ENCODE data around the gene FAT4.
A peak's percentile ranks its signal among the peaks of the same experiment; 100 is the strongest.

The FAT4 gene

DNA sequence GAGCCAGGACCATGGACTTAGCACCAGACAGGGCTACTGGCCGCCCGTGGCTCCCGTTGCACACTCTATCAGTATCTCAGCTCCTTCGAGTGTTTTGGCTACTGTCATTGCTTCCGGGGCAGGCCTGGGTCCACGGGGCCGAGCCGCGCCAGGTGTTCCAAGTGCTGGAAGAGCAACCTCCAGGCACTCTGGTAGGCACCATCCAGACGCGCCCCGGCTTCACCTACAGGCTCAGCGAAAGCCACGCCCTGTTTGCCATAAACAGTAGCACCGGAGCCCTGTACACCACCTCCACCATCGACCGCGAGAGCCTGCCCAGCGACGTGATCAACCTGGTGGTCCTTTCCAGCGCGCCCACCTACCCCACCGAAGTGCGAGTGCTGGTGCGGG lies 1.6 kb downstream of the FAT4 start:
- peak; percentile 48 for DNase-seq (ENCODE audit: low read depth, low spot score)

DNA sequence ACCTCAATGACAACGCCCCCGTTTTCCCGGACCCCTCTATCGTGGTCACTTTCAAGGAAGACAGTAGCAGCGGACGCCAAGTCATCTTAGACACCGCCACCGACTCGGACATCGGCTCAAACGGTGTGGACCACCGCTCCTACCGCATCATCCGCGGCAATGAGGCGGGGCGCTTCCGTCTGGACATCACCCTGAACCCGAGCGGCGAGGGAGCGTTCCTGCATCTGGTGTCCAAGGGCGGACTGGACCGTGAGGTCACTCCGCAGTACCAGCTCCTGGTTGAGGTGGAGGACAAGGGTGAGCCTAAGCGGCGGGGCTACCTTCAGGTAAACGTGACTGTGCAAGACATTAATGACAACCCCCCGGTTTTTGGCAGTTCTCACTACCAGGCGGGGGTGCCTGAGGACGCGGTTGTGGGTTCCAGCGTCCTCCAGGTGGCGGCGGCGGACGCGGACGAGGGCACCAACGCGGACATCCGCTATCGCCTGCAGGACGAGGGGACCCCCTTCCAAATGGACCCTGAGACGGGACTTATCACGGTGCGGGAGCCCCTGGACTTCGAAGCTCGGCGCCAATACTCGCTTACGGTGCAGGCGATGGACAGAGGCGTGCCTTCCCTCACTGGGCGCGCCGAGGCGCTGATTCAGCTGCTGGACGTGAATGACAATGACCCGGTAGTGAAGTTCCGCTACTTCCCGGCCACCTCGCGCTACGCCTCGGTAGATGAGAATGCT lies 2.2 kb downstream of the FAT4 start:
- peak; percentile 65 for DNase-seq (ENCODE audit: low read depth, low spot score)

DNA sequence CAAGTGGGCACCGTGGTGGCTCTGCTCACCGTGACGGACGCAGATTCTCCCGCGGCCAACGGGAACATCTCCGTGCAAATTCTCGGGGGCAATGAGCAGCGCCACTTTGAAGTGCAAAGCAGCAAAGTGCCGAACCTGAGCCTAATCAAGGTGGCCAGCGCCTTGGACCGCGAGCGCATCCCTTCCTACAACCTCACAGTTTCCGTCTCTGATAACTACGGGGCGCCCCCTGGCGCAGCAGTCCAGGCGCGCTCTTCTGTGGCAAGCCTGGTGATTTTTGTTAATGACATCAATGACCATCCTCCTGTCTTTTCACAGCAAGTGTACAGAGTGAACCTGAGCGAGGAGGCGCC lies 2.7 kb downstream of the FAT4 start:
- DNase-seq (ENCODE audit: low read depth, low spot score) = peak; percentile 78

DNA sequence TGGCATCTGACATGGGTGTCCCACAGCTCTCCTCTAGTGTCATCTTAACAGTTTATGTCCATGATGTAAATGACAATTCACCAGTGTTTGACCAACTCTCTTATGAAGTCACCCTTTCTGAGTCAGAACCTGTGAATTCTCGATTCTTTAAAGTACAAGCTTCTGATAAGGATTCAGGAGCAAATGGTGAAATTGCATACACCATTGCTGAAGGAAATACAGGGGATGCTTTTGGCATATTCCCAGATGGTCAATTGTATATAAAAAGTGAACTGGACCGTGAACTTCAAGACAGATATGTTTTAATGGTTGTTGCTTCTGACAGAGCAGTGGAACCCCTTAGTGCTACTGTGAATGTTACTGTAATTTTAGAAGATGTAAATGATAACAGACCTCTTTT lies 4.6 kb downstream of the FAT4 start:
- DNase-seq (ENCODE audit: low read depth, low spot score) = no peak

DNA sequence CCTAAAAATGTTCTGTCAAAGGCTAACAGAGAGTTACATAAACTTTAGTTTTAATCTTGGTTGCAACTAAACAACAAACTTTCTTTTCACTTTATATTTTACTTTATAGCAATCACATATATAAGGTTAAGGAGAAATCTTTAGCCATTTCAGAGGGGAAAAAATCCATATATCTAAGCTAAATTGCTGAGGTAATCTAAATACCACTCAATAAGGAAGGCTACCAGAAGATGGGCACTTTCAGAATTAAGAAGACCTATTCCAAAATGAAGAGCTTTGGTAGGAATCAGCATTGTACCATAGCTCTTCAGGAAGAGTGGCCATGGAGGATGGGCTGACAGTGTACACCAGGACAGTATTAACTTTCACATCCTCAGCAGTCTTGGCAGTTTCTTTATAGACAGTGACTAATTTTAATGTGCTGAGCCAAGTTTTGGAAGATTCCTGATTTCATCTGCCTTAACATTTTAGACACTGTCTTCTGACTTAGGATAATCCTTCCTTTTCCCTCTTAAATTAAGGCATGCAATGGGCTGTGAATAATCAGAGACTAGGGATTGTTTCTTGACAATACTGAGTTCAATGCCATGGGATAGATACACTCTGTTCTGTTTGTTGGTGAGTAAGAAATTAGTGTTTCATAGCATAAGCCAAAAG lies 7.1 kb downstream of the FAT4 start:
- no peak for DNase-seq (ENCODE audit: low read depth, low spot score)

DNA sequence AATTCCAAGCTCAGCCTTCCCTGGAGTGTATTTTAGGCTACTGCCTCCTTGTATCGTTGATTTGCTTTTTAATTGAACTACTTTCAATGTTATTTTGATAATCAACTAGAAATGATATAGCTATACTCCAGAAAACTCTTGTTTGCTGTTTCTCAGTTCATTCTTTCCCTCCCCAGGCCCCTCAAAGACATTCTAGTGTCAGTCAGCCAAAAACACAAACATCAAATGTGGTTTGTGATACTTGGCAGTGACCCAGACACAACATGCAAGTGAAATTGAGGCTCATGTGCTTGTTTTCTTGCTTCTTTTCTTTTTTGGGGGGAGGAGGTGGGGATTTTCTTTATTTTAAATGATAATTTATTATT lies 7.6 kb downstream of the FAT4 start:
- no peak for DNase-seq (ENCODE audit: low read depth, low spot score)

DNA sequence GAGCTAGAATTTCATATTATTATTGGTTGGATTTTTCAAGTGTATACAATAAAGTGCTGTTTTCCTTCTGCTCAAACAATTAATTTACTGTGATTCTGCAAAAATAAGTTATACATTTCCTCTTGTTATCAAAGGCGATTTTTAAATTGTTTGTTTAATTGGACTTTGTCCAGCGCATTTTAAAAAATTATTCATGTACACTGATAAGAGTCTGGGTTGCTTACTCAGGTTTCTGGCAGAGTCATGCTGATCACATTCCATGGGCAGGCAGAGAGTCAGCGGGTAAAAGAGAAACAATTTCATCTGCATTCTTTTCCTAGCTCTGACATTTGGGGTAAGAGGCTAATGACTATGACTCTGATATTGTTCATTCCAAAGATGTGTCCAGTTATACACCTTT lies 8.9 kb downstream of the FAT4 start:
- DNase-seq (ENCODE audit: low read depth, low spot score) = no peak

DNA sequence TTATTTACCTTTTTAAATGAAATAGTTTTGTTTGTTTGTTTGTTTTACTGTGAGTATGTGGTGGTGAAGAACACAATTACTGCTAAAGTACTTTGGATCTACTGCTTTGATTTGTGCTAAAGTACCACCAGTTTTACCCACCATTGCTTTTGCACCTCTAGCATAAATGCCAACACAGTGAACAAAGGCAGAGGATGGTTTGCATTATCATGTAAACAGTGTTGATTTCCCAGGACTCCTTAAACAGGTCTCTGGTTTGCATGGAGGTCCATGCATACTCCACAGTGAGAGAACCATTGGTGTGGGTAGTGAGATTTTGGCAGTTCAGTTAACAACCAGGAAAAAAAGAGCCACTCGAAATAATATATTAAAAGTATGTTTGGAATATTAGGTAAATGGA lies 11.0 kb downstream of the FAT4 start:
- no peak for DNase-seq (ENCODE audit: low read depth, low spot score)

DNA sequence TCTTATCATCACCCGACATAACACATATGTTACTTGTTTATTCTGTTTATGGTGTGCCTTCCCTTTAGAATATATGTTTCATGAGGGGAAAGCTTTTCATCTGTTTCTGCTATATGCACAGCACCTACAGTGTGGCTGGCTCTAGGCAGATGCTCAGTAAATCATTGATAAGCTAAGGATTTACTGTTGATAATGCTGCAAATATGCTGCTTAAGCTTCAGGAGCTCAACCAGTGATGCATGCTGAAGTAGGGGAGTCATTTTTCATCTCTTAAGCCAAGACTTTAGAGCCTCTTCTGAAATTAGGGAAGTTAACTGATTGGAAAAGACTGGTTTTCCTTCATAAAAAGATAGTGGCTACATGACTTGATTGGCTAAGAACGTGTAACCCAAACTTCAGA lies 16.4 kb downstream of the FAT4 start:
- DNase-seq (ENCODE audit: low read depth, low spot score) = no peak

DNA sequence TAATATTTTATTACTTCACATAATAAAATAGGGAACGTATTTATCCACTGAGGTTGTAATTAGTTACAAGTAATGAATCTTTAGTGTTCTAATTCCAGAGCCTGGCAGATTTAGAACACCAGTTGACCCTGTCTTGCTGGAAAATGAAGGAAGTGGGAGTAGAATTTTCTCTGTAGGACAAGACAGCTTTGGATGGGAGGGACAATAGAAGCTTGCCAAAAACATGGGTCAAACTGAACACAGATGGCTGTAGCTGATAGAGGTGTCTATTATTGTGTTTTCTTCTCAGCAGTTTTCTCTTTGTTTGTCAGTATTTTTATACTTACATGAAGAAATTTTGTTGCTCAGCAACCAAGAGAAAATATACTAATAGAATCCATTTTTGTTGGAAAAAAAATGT lies 20.2 kb downstream of the FAT4 start:
- DNase-seq (ENCODE audit: low read depth, low spot score) = no peak

DNA sequence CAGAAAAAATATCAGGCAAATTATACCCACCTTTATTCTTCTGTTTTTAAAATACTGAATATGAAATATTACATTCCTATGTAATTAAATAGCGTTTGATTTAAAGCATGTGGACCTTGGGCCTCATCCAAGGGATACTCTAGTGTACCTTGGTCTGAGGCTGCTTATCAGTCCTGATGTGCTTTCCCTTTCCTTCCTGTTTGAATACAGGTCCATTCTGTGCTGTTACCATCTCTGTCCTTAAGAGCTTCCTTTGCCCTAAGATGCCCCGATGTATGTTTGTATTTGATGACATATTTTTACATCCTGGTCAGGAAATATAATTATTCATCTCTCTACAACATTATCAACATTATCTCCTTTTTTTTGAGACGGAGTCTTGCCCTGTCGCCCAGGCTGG lies 24.1 kb downstream of the FAT4 start:
- DNase-seq (ENCODE audit: low read depth, low spot score) = no peak

DNA sequence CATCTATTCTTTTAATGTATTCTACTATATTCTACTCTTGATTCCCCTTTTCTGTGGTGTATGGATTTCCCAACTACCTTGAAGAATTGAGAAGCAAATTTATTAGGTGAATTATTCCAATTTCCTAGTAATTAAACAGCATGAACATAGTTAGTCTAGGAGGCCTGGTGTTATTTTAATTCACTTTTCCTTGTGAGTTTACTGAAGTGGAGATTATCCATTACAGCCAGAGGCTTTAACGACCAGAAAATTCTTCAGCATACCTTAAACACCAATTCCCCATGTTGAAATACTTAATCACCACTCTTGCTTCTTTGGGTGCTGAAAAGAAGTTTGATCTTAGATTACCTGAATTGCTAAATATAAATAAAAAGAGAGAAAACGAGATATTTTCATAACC lies 29.4 kb downstream of the FAT4 start:
- DNase-seq (ENCODE audit: low read depth, low spot score) = no peak

DNA sequence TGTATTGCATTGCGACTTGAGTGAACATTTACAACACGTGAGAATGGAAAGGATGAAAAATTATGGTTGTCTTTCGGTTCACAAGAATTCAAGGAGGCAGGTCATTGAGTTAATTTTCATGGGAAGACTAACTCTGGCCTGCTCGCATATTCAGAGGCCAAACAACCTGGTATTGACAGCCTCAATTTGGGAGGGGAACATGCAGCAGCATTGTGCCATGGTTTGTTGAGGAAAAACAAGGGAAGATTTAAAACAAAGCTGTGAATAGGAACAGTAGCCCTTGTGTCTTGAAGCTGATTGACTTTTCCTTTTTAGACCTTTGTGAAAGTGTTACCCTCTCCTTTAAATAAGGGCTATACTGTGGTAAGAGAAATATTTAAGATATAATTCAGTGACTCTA lies 31.9 kb downstream of the FAT4 start:
- DNase-seq (ENCODE audit: low read depth, low spot score) = no peak

DNA sequence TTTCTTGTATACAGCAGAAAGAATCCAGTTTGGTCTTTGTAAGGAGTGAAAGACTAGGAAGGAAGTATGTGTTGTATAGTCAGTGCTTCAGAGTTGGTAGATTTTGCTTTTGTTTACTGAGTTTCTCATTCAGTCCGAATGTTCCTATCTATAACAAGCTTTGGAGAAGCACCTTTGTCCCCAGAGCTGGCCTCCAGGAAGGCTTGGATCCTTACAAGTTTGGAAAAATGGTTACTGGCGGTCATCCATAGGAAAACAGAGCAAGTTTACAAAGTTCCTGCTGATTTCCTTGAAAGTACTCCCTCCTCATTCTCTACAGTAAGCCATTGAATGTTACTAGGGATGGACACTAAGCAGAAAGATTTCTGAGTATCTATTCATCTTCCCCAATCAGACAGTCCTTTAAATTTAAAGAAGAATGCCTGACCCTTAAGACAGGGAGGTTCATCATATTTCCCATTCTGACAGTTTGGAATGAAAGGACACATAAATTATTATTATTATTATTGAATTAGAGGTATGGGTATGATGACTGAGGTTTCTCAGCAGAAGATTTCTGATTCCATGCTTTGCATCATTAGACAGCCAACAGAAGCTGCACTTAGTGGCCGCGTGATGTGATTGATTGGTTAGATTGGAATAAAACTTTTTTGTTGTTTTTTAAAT lies 35.8 kb downstream of the FAT4 start:
- no peak for DNase-seq (ENCODE audit: low read depth, low spot score)

DNA sequence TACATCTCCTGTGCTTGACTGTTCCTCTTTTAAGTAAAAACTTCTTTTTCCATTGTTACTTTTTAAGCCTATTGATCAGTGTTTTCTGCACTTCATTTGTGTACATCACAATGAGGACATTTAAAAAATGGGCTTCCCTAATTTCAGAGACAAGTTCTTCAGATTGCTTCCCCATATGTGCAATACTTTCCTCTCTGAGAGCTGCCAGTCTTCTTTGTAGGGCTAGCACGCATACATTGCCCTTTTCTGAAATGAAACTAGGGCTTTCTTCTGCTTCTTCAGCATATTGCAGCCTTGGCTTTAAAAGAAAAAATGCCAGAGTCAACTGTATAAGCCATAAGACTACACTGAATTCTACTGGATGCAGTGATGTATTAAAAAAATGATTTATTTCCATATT lies 37.8 kb downstream of the FAT4 start:
- no peak for DNase-seq (ENCODE audit: low read depth, low spot score)

DNA sequence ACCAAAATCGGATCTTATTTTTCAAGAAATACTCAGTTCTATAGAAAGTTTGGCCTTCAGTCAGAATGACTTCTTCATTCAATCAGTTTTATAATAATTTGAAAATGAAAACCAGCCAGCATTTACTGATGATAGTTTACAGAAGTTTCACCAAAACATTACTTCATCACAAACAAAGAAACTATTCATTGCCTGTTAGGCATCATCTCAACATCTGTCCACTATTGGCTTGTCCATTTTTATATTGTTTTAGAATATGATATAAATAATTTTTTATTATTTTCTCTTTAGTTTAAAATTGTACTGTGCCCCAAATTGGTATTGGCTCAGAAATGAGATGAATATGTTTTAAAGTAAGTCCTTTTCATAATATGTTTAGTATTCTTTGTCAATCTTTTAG lies 38.4 kb downstream of the FAT4 start:
- no peak for DNase-seq (ENCODE audit: low read depth, low spot score)

DNA sequence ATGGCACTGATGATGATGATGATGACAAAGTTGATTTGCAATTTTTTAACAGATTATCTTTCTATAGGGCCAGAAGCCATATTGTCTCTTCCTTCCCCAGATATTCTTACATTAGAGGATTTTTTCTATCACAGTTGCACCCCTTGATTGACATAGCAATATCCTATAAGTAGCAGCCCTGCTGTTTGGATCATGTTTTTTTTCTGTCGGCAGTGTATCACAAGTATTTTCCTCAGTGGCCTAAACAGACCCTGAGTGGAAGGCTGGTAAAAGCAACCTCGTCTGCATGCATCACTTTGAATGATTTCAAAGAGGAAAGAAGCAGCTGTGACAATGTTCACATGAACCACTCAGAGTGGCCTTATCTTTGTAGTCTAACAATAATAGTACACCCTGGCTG lies 41.0 kb downstream of the FAT4 start:
- no peak for DNase-seq (ENCODE audit: low read depth, low spot score)

DNA sequence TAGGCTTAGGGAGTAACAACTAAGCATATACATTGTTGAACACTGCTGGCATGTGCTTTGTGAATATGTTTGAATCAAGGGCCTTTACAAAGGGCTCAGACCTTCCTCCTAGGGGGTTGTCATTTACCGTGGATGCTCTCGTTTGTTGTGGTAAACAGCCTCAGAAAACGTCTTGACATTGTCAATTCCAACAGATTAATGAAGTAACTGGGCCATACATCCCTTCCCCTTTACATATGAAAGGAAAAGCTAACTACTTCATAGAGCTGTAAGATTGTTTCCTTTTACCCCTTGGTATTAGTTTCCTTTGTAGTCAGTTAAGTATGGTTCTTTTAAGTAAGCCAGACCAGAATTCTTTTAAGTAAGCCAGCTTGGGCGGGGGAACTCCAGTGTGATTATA lies 42.9 kb downstream of the FAT4 start:
- DNase-seq (ENCODE audit: low read depth, low spot score) = peak; percentile 70

DNA sequence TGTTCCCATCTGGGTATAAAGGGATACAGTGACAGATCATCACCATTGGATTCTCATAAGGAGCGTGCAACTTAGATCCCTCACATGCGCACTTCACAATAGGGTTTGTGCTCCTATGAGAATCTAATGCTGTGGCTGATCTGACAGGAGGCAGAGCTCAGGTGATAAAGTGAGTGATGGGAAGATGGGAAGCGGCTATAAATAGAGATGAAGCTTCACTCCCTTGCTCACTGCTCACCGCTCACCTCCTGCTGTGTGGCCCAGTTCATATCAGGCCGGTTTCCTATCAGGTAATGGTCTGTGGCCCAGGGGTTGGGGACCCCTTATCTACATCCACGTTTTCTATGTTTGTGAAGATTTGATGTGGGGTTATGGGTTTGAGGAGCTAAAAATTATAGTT lies 43.7 kb downstream of the FAT4 start:
- DNase-seq (ENCODE audit: low read depth, low spot score) = peak; percentile 22

DNA sequence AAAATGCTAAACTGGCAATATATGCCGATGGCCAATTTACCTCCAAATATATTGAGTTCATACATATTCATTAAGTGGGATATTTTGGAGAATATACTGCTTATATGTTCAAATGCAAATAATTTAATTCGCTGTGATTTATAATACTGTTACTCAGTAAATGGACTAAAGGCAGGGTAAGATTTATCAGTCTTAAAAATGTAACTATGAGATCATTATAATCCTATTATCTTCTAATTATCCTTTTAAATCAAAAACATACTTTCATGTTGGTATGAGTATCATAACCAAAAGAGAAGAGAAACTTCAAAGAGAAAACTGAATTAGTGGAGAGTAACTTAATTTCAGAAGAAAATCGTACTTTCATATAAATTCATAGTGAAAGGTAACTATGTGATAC lies 44.6 kb downstream of the FAT4 start:
- no peak for DNase-seq (ENCODE audit: low read depth, low spot score)

DNA sequence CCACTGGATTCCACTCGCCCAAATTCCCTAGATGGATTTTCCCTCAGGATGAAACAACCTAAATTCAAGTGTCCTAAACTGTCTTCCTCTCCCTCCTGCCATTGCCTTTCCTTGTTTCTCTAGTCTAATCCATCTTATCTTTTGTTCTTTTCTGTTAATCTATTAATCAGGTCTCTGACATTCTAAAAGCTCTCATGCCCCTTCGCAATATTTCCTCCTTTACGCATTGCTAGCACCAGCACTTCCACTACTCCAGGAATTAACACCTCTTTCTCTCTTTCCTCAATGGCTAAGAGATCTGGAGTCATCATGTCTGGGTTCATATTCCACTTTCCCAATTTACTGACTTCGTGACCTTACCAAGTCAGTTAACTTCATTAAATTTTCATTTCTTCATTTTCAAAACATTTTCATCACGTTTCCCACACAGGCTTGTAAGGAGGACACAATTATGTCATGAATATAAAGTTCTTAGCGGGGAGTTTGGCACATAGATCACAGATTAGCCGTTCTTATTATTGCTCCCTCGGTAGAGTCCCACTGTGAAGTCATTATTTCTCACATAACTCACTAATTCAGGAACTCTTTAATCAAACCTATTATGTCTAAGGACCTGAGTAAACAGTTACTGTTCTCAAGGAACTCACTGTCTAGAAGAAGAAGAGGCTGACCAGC lies 45.3 kb downstream of the FAT4 start:
- no peak for DNase-seq (ENCODE audit: low read depth, low spot score)

DNA sequence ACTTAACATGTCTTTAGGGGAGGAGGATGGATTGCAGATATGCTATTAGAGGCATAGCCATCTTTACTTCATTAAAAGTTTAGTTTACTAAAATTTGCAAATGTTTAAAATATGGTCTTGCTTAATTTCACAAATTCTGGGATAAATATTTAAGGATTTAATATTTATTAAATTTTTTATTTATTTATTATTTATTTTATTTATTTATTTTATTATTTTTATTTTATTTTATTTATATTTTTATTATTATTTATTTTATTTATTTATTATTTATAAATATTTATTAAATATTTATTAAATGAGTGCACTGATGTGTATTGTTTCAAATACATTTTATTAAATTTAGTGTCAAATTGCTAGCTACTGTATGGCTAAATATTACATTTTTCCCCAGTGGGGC lies 46.0 kb downstream of the FAT4 start:
- DNase-seq (ENCODE audit: low read depth, low spot score) = no peak

Measured in ELF-1 (cell line).